PC-3 (cell line): ENCODE data around the gene ALG3.

ENCODE experiments used
- EZH2 ChIP-seq: fragments of 300-600 bp; sonication (generic); IDR thresholded peaks from one replicate; pipeline ENCODE4 v1.6.1; 2017; ENCODE audit warnings: antibody characterized with exemption, mild to moderate bottlenecking, low read length; ENCODE audit not compliant: unreplicated experiment
- TF ChIP-seq, protein P1 (sequence below): fragments of 300-600 bp; sonication (generic); conservative IDR thresholded peaks from 2 replicates; pipeline ENCODE4 v1.5.1; 2017; ENCODE audit warnings: antibody characterized with exemption, low read depth, mild to moderate bottlenecking, low read length

DNA sequence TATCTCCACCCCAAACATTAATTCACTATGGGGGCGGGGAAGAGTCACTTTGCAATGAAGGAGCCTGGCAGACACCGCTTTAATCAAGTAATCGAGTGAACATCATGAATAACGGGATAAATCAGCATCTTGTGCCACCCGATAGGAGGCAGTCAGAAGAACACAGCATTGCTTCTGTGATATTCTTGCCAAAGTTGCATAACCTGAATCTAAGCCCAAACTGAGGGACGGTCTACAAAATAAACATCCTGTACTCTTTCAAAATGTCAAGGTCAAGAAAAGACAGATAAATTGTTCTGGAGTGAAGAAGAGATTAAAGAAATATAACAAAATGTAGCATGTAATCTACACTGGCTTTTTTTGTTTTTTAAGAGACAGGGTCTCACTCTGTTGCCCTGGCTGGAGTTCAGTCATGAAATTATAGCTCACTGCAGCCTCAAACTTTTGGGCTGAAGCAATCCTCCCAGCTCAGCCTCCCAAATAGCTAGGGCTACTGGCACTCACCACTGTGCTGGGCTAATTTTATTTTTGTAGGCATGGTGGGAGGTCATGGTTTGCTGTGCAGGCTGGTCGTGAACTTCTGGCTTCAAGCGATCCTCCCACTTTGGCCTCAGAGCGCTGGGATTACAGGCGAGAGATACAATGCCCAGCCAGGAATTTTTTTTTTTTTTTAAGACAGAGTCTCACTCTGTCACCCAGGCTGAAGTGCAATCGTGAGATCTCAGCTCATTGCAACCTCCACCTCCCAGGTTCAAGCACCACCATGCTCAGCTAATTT, 39.4 kb downstream of the ALG3 start:
- TF ChIP-seq EZH2 = no peak
- TF ChIP-seq, protein P1, sequence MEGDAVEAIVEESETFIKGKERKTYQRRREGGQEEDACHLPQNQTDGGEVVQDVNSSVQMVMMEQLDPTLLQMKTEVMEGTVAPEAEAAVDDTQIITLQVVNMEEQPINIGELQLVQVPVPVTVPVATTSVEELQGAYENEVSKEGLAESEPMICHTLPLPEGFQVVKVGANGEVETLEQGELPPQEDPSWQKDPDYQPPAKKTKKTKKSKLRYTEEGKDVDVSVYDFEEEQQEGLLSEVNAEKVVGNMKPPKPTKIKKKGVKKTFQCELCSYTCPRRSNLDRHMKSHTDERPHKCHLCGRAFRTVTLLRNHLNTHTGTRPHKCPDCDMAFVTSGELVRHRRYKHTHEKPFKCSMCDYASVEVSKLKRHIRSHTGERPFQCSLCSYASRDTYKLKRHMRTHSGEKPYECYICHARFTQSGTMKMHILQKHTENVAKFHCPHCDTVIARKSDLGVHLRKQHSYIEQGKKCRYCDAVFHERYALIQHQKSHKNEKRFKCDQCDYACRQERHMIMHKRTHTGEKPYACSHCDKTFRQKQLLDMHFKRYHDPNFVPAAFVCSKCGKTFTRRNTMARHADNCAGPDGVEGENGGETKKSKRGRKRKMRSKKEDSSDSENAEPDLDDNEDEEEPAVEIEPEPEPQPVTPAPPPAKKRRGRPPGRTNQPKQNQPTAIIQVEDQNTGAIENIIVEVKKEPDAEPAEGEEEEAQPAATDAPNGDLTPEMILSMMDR = no peak
